ENCODE results near the gene SATB1.
A peak's percentile ranks its signal among the peaks of the same experiment; 100 is the strongest.
"Not testable (repeated sequence)": the region's sequence is repeated elsewhere in the genome, so short reads cannot be mapped to it uniquely, and the experiment has no call there.

The SATB1 gene

GRCh38 chr3:18424729-18425640 lies at the start of gene SATB1:
SATB1 (minus strand) TSS chr3:18425339; CDS start chr3:18420967, 4,372 bp downstream.
- TF ChIP-seq CTCF (IDR thresholded peaks at IDR 0.05; ENCODE audit: low read depth, low read length) (no peak), MYC (IDR thresholded peaks at IDR 0.05; ENCODE audit: low read depth, low read length) (no peak), POLR2A (IDR thresholded peaks at IDR 0.05; ENCODE audit: extremely low read depth, insufficient read length) (no peak), MAX (IDR thresholded peaks at IDR 0.05; ENCODE audit: low read depth, low read length) (no peak)
- DNase-seq (ENCODE audit: low read depth), result peak; percentile 81

GRCh38 chr3:18474202-18474601 lies 49.1 kb upstream of the SATB1 start:
- no peak for DNase-seq (ENCODE audit: low read depth)
- TF ChIP-seq MAX (IDR thresholded peaks at IDR 0.05; ENCODE audit: low read depth, low read length), result no peak
- no peak for TF ChIP-seq MYC (IDR thresholded peaks at IDR 0.05; ENCODE audit: low read depth, low read length)
- TF ChIP-seq CTCF (IDR thresholded peaks at IDR 0.05; ENCODE audit: low read depth, low read length), result no peak
- TF ChIP-seq POLR2A (IDR thresholded peaks at IDR 0.05; ENCODE audit: extremely low read depth, insufficient read length), result no peak
- H3K4me3 ChIP-seq (ENCODE audit: low read depth, low read length), result no peak overlapping the region

More at GRCh38 chr3:18424729-18425640, at the start of gene SATB1:
- peak within 1 kb of the TSS; percentile 72 for H3K4me3 ChIP-seq (ENCODE audit: low read depth, low read length)

- DNase-seq (ENCODE audit: low read depth), result no peak
- H3K4me3 ChIP-seq (ENCODE audit: low read depth, low read length), result no peak overlapping the region
- TF ChIP-seq MAX (IDR thresholded peaks at IDR 0.05; ENCODE audit: low read depth, low read length), result no peak
- no peak for TF ChIP-seq MYC (IDR thresholded peaks at IDR 0.05; ENCODE audit: low read depth, low read length)
Measured at GRCh38 chr3:18469775-18470174, 44.6 kb upstream of the SATB1 start.

- TF ChIP-seq MYC (IDR thresholded peaks at IDR 0.05; ENCODE audit: low read depth, low read length), result no peak
- no peak for TF ChIP-seq CTCF (IDR thresholded peaks at IDR 0.05; ENCODE audit: low read depth, low read length)
- no peak for TF ChIP-seq POLR2A (IDR thresholded peaks at IDR 0.05; ENCODE audit: extremely low read depth, insufficient read length)
- no peak for TF ChIP-seq MAX (IDR thresholded peaks at IDR 0.05; ENCODE audit: low read depth, low read length)
- H3K4me3 ChIP-seq (ENCODE audit: low read depth, low read length), result no peak overlapping the region
- DNase-seq (ENCODE audit: low read depth), result no peak
Measured at GRCh38 chr3:18466136-18466535, 41.0 kb upstream of the SATB1 start.

GRCh38 chr3:18454766-18455165 lies 29.6 kb upstream of the SATB1 start:
- TF ChIP-seq MYC (IDR thresholded peaks at IDR 0.05; ENCODE audit: low read depth, low read length) (no peak), CTCF (IDR thresholded peaks at IDR 0.05; ENCODE audit: low read depth, low read length) (no peak), MAX (IDR thresholded peaks at IDR 0.05; ENCODE audit: low read depth, low read length) (no peak), POLR2A (IDR thresholded peaks at IDR 0.05; ENCODE audit: extremely low read depth, insufficient read length) (no peak)
- no peak for DNase-seq (ENCODE audit: low read depth)
- H3K4me3 ChIP-seq (ENCODE audit: low read depth, low read length), result no peak overlapping the region

- DNase-seq (ENCODE audit: low read depth); H3K4me3 ChIP-seq (ENCODE audit: low read depth, low read length): not testable (repeated sequence)
Measured at GRCh38 chr3:18449618-18450017, 24.5 kb upstream of the SATB1 start.

Data from NB4 (cell line).